ENCODE data around the gene ACOT7.

The ACOT7 gene

DNA sequence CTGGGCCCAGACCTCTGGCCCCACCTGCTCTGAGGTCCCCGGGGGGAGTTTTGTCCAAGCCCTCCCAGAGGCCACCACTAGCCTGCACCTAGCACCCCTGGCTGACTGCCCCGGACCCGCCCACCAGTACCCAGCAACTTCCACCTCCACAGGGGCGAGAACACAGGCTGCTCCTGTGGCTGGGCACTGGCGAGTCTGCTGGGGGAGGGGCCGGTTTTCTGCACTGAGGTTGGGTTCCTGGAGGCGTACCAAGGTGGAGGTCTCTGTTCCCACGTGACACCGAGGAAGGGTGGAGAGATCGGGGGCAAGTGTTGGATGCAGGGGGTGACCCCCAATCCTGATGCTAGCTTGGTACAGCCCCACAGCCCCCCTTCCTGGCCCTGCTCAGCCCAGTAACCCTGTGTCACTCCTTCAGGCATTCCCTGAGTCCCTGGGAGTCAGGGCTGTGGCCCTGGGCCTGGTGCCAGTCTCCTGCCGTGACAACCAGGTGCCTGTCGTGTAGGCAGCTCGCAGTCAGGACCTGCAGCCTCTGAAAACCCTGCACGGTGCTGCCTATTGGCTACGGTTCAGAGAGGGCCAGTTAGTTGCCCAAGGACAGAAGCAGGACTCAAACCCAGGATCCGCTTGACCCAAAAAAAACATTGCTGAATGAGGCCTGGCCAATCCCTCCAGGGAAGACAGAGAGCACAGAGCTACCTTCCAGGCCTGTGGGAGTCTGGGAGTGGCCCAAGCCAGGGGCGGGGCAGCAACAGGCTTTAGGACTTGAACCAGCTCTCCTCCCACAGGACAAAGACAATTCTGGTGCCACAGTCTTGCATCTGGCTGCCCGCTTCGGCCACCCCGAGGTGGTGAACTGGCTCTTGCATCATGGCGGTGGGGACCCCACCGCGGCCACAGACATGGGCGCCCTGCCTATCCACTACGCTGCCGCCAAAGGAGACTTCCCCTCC, 34.1 kb upstream of the ACOT7 start:
- Histone ChIP-seq H3K27ac (ENCODE audit: low read depth, low read length) (no peak overlapping the region), H3K9ac (ENCODE audit: low read length) (no peak overlapping the region), H3K27me3 (ENCODE audit: low read length) (no peaks in the 10 kb centered on the region), H3K9me3 (ENCODE audit: insufficient read depth, low read length) (no peaks in the 10 kb centered on the region), H3K79me2 (ENCODE audit: insufficient read depth, low read length) (no peaks in the 10 kb centered on the region), H3K4me2 (ENCODE audit: low read depth, low read length, poor library complexity, severe bottlenecking) (no peak overlapping the region), H3F3A (ENCODE audit: insufficient read depth) (no peaks in the 10 kb centered on the region), H3K36me3 (ENCODE audit: low read length) (no peaks in the 10 kb centered on the region), H4K20me1 (ENCODE audit: low read depth, low read length) (no peaks in the 10 kb centered on the region), H3K4me3 (ENCODE audit: insufficient read depth, low read length, poor library complexity, severe bottlenecking) (no peak overlapping the region), H3K9me2 (replicated peaks; ENCODE audit: insufficient read depth, low read length) (no peaks in the 10 kb centered on the region), H2AFZ (ENCODE audit: low read depth, low read length, severe bottlenecking) (no peak overlapping the region)
- TF ChIP-seq, protein P1, sequence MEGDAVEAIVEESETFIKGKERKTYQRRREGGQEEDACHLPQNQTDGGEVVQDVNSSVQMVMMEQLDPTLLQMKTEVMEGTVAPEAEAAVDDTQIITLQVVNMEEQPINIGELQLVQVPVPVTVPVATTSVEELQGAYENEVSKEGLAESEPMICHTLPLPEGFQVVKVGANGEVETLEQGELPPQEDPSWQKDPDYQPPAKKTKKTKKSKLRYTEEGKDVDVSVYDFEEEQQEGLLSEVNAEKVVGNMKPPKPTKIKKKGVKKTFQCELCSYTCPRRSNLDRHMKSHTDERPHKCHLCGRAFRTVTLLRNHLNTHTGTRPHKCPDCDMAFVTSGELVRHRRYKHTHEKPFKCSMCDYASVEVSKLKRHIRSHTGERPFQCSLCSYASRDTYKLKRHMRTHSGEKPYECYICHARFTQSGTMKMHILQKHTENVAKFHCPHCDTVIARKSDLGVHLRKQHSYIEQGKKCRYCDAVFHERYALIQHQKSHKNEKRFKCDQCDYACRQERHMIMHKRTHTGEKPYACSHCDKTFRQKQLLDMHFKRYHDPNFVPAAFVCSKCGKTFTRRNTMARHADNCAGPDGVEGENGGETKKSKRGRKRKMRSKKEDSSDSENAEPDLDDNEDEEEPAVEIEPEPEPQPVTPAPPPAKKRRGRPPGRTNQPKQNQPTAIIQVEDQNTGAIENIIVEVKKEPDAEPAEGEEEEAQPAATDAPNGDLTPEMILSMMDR (IDR thresholded peaks at IDR 0.05; ENCODE audit: insufficient read depth, low read length, poor library complexity, severe bottlenecking), result no peak
- TF ChIP-seq EZH2phosphoT487 (conservative IDR thresholded peaks at IDR 0.05; ENCODE audit: low read length), result no peak

DNA sequence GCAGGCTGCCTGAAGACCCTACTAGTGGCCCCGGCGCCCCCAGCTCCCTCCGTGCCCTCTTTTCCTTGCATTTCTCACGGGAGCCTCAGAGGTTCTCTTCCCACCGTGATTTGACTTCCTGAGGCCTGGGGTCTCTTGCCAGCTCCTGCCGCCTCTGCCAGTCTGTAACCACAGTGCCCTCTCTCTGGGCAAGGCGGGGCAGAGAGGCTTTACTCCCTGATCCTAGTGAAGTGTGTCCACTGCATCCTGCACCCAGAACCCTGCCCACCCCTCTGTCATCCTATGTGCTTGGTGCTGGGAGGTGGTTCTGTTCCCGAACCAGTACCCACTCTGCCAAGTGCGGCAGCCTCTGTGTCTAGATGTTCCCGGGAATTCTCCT, 33.4 kb upstream of the ACOT7 start:
- H3K4me2 ChIP-seq (ENCODE audit: low read depth, low read length, poor library complexity, severe bottlenecking), result no peak overlapping the region
- H3F3A ChIP-seq (ENCODE audit: insufficient read depth), result no peaks in the 10 kb centered on the region
- H4K20me1 ChIP-seq (ENCODE audit: low read depth, low read length), result no peaks in the 10 kb centered on the region
- H3K9ac ChIP-seq (ENCODE audit: low read length), result no peak overlapping the region
- no peaks in the 10 kb centered on the region for H3K79me2 ChIP-seq (ENCODE audit: insufficient read depth, low read length)
- H3K9me3 ChIP-seq (ENCODE audit: insufficient read depth, low read length), result no peaks in the 10 kb centered on the region
- no peak for TF ChIP-seq EZH2phosphoT487 (conservative IDR thresholded peaks at IDR 0.05; ENCODE audit: low read length)
- TF ChIP-seq, protein P1 (IDR thresholded peaks at IDR 0.05; ENCODE audit: insufficient read depth, low read length, poor library complexity, severe bottlenecking), result no peak
- H3K36me3 ChIP-seq (ENCODE audit: low read length), result no peaks in the 10 kb centered on the region
- no peaks in the 10 kb centered on the region for H3K27me3 ChIP-seq (ENCODE audit: low read length)
- H3K9me2 ChIP-seq (replicated peaks; ENCODE audit: insufficient read depth, low read length), result no peaks in the 10 kb centered on the region
- H3K27ac ChIP-seq (ENCODE audit: low read depth, low read length), result no peak overlapping the region
- no peak overlapping the region for H2AFZ ChIP-seq (ENCODE audit: low read depth, low read length, severe bottlenecking)
- no peak overlapping the region for H3K4me3 ChIP-seq (ENCODE audit: insufficient read depth, low read length, poor library complexity, severe bottlenecking)

DNA sequence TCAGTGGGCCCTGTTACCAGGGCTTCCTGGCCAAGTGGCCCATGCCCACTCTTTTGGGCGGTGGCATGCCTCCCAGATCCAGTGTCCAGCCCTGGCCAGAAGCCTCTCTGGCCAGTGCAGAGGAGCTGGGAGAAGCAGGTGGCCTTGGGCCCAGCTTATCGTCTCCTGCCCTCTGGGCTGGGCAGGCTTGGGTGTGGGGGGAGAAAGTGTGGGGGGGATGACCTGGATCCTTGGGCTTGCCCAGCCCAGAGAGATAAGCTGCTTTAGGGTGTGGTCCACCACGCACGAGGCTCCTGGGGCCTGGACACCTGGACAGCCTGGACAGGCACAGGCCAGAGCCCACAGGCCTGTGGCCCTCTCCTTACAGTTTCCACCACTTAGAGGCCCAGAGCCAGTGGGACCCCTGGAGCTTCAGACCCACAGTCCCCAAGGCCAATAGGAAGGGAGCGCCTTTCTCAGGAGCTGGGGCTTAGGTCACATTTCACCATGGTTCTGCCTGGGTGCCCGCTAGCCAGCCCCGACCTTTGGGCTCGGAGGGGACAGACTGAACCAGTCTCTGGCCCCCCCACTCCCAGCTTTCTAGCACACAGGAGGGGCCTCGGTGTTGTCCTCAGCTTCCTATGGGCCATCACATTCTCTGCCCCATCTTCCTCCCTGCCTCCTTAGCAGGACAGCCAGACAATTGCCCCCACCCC, 32.9 kb upstream of the ACOT7 start:
- Histone ChIP-seq H3K36me3 (ENCODE audit: low read length) (no peaks in the 10 kb centered on the region), H3K9me2 (replicated peaks; ENCODE audit: insufficient read depth, low read length) (no peaks in the 10 kb centered on the region), H3K9me3 (ENCODE audit: insufficient read depth, low read length) (no peaks in the 10 kb centered on the region), H2AFZ (ENCODE audit: low read depth, low read length, severe bottlenecking) (no peak overlapping the region), H3K79me2 (ENCODE audit: insufficient read depth, low read length) (no peaks in the 10 kb centered on the region), H3K9ac (ENCODE audit: low read length) (no peak overlapping the region), H3F3A (ENCODE audit: insufficient read depth) (no peaks in the 10 kb centered on the region), H4K20me1 (ENCODE audit: low read depth, low read length) (no peaks in the 10 kb centered on the region), H3K4me3 (ENCODE audit: insufficient read depth, low read length, poor library complexity, severe bottlenecking) (no peak overlapping the region), H3K4me2 (ENCODE audit: low read depth, low read length, poor library complexity, severe bottlenecking) (no peak overlapping the region), H3K27ac (ENCODE audit: low read depth, low read length) (no peak overlapping the region), H3K27me3 (ENCODE audit: low read length) (no peaks in the 10 kb centered on the region)
- TF ChIP-seq EZH2phosphoT487 (conservative IDR thresholded peaks at IDR 0.05; ENCODE audit: low read length), result no peak
- TF ChIP-seq, protein P1 (IDR thresholded peaks at IDR 0.05; ENCODE audit: insufficient read depth, low read length, poor library complexity, severe bottlenecking), result no peak

Data from SU-DHL-6 (cell line).